ENCODE results near the gene BCL2L2.
A peak's percentile ranks its signal among the peaks of the same experiment; 100 is the strongest.
"Not testable (repeated sequence)": the region's sequence is repeated elsewhere in the genome, so short reads cannot be mapped to it uniquely, and the experiment has no call there.

Gene BCL2L2

DNA sequence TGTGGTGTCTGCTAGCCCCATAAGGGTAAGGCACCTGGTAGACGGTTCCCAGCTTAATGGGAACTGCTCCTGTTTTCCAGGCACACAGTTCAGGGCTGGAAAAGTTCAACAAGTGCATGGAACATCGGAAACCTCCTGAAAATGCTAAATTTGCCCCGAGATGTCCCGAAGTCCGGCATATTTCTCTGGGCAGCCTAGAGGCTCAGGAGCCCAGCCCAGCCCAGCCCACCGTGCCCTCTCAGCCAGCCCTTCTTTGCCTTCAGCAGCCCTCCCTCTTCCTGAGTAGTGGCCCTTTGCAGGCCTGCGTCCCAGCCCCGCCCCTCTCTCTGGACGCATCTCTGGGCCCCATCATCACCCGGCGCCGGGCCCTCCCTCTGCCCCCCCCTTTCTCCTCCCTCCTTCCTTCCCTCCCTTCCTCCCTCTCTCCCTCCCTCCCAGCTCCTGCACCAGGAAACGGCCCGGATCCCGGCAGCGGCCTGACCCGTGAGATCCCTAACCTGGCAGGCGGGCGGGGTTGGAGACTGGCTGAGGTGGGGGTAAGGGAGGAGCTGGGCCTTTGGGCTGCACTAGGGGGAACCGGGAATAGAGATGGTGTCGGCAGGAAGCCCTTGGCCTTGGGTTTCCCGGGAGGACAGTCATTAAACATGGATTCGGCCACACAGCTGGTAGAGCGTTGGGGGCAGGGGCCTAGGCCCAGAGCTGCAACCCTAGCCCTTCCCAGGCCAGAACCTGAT lies at the start of gene BCL2L2:
BCL2L2 (plus strand) TSS at position 422 of the 734 bp plus-strand sequence. CDS start 935 bp downstream, outside the sequence.
- peak; percentile 96 for DNase-seq (ENCODE audit: low spot score)

DNA sequence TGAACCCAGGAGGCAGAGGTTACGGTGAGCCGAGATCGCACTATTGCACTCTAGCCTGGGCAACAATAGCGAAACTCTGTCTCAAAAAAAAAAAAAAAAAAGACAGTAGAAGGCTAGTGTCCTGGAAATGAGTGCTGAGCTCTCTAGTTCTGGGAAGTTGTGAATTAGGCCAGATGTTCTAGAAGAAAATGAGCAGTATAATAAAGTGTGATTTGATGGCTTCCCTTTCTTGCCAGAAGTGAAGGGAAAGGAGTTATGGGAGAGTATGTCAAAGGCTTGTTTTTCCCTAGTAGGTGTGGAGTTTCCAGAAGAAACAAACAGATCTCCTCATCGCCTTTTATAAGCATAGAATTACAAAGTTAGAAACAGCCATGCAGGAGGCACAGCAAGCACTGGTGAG lies 48.4 kb upstream of the BCL2L2 start:
- no peak for DNase-seq (ENCODE audit: low spot score)

GRCh38 chr14:23259426-23259825 lies 47.2 kb upstream of the BCL2L2 start:
- no peak for DNase-seq (ENCODE audit: low spot score)

DNA sequence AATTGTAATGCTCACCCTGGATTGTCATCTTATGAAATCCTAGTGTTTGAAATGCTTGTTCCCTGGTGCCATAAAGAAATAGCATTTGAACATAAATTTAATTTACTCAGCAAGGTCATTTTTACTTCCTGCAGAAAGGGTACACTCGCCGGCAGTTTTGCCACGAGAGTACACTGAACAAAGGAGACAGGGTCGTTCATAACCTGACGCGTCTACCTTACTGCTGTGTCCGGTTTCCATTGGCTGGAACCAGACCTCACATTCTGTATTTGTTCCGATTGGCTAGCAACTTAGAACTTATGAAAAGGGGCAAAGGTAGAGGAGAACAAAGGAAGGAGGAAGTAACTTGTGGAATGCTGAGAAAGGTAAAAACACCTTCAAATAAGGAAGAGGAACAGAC lies 45.8 kb upstream of the BCL2L2 start:
- not testable (repeated sequence) for DNase-seq (ENCODE audit: low spot score)

DNA sequence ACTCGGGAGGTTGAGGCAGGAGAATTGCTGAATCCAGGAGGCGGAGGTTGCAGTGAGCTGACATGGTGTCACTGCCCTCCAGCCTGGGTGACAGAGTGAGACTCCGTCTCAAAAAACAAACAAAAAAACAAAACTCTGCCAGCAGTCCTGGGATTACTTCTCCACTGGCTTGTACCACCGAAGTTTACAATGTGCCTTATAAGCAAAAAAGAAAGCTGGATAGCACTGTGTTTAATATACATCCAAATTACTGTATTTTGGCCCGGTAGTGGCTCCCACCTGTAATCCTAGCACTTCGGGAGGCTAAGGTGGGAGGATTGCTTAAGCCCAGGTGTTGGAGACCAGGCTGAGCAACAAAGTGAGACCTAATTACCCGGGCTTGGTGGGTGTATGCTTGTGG lies 37.4 kb upstream of the BCL2L2 start:
- DNase-seq (ENCODE audit: low spot score): no peak

DNA sequence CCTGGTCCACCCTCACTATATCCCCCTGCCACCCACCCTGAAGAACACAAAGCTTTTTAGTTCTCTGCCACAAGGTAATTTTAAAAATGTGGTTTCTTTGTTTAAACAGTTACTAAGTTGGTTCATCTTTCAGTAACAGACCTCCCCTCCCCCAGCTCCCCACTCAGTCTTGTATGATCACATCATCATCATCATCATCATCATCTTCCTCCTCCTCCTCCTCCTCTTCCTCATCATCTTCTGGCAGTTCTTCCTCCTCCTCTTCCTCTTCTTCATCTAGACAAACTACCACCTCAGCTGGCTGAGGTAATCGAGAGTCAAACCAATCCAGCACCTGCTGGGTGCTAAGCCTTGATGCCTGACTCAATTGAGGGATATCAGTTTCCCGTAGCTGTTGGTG lies 31.2 kb upstream of the BCL2L2 start:
- DNase-seq (ENCODE audit: low spot score): no peak

DNA sequence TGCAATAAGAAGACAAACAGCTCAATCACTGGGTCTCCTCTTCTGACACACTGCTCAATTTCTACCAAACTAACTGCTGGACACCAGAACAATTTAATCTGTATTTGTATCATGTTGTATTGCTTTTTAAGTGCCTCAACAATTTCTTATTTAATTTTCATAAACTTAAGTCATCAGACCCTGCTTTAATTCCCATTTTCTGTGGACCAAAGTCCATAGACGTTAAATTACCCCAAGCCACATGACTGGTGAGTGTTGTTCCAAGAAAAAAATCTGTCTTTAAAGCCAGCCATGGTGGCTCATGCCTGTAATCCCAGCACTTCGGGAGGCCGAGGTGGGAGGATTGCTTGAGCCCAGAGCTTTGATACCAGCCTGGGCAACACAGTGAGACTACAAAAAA lies 29.4 kb upstream of the BCL2L2 start:
- DNase-seq (ENCODE audit: low spot score): no peak

- not testable (repeated sequence) for DNase-seq (ENCODE audit: low spot score)
These were observed 28.7 kb upstream of the BCL2L2 start for GRCh38 chr14:23277928-23278327.

- no peak for DNase-seq (ENCODE audit: low spot score)
These were observed 25.4 kb upstream of the BCL2L2 start for GRCh38 chr14:23281247-23281646.

DNA sequence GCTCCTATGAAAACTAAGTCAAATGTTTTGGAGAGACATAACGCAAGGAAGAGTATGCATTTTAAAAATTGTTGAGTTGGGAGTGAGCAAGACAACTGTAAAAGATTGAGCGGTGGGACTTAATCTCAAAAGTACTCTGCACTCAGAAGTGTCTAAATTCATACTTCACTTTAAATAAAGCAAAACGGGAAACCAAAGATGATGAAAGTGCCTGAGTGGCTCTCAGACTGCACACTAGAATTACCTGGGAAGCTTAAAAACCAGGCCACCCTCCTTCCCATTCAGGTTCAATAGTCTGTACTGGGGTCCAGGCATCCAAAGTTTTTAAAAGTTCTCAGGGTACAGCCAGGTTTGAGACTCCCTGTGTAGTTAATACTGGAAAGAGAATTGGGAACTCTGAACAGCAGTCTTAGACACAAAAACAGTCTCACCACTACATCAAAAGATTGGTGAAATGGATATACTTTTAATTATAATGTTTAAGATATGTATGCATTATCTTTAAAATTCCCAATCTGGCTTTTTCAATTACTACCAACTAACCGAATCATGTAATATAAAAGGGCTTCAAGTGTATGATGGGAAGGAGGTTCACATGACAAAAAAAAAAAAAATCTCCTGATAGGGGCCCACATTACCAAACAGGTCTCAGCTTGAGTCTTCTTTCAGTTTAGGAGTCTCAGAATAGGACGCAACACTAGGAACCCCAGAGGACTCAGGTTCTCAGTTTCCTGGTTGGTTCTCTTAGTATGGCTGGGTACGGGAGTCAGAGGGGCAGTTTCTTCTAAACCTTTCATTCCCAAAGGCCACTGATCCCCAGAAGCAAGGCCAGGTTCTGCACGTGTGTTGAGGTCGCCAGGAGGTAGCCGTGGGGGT lies 21.7 kb upstream of the BCL2L2 start:
- no peak for DNase-seq (ENCODE audit: low spot score)

- DNase-seq (ENCODE audit: low spot score): no peak
These were observed 21.1 kb upstream of the BCL2L2 start for GRCh38 chr14:23285530-23286019.

DNA sequence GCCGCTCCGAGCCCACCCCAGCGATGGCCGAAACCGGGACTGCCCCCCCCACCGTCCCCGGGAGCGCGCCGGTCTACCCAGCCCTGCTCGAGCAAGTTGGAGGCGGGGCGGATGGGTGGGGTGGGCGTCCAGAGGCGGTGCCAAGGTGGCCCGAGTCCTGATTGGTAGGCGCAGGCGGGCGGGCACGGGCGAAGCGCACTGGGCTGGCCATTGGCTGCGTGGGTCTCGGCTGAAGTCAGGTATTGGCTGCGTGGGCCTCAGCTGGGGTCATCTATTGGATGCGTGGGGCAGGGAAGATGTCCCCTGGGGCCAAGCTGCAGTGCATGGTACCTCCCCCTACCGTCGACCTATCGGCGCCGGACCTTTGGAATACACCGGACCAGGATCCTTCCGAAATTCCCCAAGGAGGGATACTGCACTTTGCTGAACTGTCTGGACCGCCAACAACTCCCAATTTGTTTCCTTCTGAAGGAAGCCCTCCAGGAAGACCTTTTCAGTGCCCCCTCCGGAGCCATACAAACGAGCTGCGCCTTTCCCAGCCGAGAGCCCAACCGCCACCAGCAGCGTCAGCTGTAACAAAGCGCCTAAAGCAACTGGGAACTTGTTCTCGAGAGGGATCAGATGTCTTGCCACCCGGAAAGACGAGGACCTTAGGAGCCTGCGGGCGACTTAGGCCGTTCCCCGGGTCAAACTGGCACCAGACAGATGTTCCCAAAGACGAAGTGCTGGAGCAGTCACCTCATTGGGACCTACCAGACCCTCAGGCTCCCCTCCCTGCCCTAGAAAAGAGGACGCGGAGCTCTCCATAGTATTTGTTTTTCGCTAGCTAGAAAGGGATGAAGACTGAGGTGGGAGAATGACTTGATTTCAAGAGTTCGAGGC lies 20.4 kb upstream of the BCL2L2 start, which contains the start of gene HOMEZ:
HOMEZ (minus strand) TSS at position 113 of the 882 bp plus-strand sequence. CDS start 180 bp downstream, outside the sequence.
- DNase-seq (ENCODE audit: low spot score): peak; percentile 99

DNA sequence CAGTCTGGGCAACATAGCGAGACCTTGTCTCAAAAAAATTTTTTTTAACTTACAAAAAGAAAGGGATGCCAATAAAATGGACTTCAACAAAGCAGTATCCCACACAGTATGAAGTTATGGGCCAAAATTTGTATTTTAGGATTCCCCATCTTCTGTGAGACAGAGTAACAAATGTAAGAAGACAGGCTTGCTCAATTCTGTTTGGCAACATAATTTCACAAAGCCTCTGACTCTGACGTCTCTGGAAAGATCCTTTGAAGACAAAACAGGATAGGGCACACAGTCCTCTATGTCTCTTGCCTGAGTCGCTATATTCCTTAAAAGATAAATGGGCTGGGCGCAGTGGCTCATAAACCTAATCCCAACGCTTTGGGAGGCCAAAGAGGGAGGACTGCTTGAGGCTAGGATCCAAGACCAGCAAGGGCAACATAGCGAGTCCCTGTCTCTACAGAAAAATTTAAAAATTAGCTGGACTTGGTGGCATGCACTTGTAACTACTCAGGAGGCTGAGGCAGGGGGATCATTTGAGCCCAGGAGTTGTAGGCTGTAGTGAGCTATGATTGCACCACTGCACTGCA lies 19.6 kb upstream of the BCL2L2 start:
- no peak for DNase-seq (ENCODE audit: low spot score)

DNA sequence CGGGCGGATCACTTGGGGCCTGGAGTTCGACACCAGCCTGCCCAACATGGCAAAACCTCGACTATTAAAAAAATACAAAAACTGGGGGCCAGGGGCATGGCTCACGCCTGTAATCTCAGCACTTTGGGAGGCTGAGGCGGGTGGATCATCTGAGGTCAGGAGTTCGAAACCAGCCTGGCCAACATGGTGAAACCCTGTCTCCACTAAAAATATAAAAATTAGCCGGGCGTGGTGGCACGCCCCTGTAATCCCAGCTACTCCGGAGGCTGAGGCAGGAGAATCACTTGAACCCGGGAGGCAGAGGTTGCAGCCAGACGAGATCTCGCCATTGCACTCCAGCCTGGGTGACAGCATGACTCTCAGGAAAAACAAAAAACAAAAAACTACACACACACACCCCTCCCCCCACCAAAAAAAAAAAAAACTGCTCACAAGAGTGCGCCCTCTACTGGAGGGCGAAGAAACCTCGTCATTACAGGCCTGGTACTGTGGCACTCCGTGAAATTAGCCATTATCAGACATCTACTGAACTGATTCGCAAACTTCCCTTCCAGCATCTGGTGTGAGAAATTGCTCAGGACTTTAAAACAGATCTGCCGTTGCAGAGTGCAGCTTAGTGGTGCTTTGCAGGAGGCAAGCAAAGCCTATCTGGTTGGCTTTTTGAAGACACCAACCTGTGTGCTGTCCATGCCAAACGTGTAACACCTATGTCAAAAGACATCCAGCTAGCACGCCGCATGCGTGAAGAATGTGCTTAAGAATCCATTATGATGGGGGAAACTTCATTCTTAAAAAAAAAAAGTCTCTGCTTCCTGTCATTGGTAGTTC lies 11.7 kb upstream of the BCL2L2 start:
- peak; percentile 57 for DNase-seq (ENCODE audit: low spot score)

DNA sequence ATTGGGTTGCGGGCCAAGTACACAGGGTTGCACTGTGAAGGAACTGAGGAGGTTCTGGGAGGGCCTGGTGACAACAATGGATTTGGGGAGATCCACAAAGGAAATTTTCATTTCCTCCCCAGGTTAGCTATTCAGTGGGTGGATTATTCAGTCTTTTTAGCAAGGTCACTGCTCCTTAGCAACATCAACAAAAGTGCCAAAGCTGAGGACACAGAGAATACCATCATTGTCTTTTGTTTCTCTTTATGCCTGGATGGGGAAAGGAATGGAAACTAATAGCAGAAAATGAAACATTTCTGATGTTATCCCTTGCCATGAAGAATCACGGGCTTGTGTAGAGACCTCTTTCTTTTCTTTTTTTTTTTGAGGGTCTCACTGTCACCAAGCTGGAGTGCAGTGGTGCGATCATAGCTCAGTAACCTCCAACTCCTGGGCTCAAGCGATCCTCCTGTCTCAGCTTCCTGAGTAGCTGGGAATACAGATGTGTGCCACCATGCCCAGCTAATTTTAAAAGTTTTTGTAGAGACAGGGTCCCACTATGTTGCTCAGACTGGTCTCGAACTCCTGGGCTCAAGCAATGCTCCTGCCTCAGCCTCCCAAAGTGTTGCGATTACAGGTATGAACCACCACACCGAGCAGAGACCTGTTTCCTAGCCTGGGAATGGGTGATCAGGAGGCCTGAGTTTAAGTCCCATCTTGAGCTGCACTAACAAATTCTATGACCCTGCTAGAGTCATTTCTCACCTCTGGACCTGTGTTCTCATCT lies 10.4 kb upstream of the BCL2L2 start:
- DNase-seq (ENCODE audit: low spot score): no peak

- no peak for DNase-seq (ENCODE audit: low spot score)
These were observed 9.5 kb upstream of the BCL2L2 start for GRCh38 chr14:23297096-23297495.

GRCh38 chr14:23297611-23298277 lies 8.9 kb upstream of the BCL2L2 start:
- DNase-seq (ENCODE audit: low spot score): no peak

DNA sequence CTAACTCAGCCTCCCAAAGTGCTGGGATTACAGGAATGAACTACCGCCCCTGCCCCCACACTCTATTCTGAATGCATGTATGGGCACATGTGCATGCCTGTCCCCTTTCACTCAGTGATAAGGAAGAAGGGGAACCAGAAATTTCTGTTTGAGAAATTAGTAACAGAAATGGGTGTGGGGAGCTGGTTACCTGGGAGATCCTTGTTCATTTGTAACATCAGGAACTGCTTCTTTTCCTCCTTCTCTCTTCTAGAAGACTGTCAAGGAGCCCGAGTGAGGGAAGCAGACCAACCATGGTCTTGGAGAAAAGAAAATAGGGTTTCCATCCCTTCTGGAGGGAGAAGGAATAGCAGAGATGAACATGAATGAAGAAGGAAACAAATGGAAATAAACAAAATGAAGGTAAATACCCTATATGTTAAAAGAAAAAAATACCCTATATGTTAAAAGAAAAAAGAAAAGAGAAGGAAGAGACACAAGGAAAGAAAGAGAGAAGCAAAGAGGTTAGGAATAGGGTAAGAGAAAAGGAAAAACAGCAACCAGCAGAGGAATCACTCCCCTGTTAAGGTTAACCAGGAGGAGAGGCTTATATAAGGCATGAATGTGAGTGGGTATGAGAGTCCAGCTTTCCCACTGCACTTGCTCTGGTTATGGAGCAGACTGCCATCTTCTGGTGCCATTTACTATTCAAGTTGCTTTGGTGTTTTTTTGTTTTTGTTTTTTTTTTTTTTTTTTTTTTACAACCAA lies 7.2 kb upstream of the BCL2L2 start:
- no peak for DNase-seq (ENCODE audit: low spot score)
